ENCODE measurements around the gene HOXB4.

DNA sequence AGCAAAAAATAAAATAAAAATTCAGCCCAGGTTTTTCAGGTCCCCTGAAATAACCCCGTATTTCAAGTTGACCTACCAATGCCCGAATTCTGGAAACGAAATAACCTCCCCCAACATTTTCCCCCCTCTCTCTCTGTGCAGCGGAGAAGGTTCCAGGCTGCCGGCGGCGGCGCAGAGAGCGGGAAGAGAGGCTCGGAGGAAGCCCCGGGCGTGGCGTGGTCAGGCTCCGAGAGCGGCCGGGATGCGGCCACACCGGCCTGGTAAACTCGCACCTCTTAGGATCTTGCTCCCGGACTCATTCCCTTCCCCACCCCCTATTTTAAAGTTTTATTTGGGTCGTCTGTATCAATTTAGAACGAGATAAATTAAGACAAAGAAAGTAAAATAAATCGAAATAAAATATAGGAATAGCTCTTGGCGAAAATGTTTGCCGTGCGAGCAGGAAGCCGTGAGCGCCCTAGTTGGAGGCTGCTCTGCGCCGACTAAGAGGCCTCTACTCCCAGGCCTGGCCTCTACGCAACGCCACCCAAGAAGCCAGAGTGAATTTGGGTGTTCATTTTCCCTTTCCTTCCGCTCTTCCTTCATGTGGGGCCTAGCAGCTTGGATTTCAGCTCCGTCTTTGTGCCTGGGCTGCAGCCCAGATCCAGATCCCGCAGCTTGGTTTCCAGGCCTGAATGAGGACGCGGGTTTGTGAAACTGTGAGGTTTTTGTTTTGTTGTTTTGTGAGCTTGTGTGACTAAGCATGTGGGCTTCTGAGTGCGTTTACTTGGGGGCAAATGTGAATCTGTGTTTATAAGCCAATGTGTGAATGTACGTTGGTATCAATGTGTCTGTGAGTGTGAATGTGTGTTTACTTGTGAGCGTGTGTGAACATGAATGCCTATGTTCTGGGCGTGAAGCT is 28.1 kb upstream of the HOXB4 start:
- TF ChIP-seq, protein P1, sequence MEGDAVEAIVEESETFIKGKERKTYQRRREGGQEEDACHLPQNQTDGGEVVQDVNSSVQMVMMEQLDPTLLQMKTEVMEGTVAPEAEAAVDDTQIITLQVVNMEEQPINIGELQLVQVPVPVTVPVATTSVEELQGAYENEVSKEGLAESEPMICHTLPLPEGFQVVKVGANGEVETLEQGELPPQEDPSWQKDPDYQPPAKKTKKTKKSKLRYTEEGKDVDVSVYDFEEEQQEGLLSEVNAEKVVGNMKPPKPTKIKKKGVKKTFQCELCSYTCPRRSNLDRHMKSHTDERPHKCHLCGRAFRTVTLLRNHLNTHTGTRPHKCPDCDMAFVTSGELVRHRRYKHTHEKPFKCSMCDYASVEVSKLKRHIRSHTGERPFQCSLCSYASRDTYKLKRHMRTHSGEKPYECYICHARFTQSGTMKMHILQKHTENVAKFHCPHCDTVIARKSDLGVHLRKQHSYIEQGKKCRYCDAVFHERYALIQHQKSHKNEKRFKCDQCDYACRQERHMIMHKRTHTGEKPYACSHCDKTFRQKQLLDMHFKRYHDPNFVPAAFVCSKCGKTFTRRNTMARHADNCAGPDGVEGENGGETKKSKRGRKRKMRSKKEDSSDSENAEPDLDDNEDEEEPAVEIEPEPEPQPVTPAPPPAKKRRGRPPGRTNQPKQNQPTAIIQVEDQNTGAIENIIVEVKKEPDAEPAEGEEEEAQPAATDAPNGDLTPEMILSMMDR (IDR thresholded peaks at IDR 0.05): no peak
- no peak for TF ChIP-seq POLR2AphosphoS5 (IDR thresholded peaks at IDR 0.05)
- TF ChIP-seq EP300 (IDR thresholded peaks at IDR 0.05): no peak

Measured in esophagus muscularis mucosa (tissue), 4 donors.